NCI-H524 (cell line): Measurements from ENCODE around the gene TELO2.

Experiments used
- DNase-seq, 2 experiments: peaks; one replicate each; lab custom pipeline; 2025; lab: John Stamatoyannopoulos, UW

TELO2 gene

DNA sequence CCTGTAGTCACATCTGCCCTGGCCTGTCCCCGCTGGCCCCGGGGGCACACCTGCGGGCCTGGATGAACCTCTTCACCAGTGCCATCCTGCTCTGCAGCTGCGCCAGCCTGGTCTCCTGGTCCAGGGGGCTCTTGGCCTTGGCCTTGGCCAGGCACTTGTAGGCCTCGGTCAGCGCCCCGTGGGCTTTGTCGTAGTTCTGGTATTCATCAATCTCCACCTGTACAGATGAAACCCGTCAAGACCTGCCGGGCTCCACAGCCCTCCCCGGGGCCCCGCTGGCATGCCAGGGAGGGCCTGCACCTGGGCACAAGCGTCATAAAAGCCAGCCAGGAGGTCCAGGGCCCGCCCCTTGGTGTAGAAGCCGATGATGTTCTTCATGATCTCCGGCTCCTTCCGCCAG, 26.7 kb downstream of the TELO2 start:
- no peak for DNase-seq

- DNase-seq, result no peak
These were observed 27.3 kb downstream of the TELO2 start for GRCh38 chr16:1520461-1520860.

DNA sequence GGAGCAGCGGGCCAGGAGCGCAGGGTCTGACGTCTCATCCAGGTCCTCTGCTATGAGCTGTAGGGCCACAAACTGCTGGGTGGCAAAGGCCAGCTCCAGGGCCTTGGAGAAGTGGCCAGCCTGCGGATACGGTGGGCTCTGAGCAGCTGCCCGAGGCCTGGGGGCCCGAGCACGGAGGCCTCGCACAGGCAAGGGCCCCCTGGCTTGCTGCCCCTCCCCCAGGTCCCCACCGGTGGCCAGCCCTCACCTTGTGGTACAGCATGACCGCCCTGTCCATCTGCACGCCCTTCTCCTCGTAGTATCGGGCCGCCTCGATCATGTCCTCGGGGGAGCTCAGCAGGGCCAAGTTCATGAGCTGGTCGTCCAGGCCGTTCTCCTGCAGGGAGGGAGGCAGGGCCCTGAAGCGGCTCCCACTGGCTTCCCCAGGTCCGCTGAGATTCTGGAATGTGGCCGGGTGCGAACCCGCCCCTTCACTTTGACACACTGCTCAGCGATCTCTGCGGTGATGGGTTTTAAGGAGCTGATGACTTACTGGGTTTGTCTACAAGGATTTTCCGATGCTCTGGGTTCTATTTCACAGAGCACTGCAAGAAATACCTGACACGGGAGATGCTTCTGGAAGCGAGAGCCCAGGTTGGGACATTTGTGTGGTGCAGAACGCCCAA, 30.6 kb downstream of the TELO2 start:
- no peak for DNase-seq

GRCh38 chr16:1524366-1524765, 31.2 kb downstream of the TELO2 start:
- no peak for DNase-seq

DNA sequence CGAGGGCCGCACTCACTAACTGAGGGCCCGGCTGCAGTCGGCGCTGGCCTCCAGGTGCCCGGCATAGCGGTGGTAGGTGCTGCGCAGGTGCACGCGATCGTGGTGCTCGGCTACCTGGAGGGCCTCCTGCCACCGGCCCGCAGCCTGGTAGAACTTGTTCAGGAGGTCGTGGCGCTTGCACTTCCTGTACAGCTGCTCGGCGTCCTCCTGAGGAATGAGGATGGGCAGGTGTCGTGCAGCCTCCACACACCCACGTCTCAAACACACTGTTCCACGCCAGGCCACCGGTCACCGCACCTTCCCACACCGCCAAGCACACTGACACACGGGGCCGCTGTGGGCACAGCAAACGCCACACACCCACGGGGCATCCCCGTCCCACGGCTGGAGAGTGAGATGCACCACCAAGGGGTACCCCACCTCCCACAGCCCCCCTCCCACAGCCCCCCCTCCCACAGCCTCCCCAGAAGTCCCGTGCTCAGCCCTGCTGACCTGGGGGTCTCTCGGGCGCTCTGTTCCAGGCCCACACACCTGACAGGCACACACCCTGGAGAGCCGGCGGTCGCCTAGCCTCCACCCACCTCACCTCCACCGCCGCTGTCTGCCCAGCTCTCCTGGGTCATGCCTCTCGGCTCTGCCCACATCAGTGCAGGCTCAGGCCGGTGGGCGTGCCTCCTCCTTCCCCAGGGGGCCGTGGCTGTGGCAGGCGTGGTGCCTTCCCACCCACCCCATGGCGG, 32.9 kb downstream of the TELO2 start:
- no peak for DNase-seq

GRCh38 chr16:1526608-1527555, 33.7 kb downstream of the TELO2 start:
- no peak for DNase-seq

- DNase-seq, result no peak
These were observed 35.0 kb downstream of the TELO2 start for GRCh38 chr16:1527836-1528811.

- DNase-seq, result no peak
These were observed 35.9 kb downstream of the TELO2 start for GRCh38 chr16:1528921-1529537.

DNA sequence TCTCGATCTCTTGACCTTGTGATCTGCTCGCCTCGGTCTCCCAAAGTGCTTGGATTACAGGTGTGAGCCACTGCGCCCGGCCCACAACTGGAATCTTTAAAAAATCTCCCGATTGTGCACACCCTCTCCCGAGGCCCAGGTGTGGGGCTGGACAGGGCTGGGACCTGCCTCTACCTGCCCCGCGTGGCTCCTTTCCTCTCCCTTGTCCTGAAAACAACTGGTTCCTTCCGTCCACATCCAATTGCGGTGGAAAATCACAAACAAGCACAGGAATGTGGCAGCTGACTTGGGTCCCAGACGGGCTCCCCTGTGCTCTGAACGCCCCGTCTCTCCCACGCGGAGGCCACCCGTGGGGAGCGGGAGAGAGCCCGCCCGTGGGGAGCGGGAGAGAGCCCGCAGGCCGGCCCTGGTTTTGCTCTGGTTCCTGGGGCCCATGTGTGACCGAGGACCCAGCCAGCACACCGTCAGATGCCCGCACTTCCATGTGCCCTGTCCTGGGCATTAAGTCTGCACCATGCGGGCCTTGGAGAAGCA, 37.3 kb downstream of the TELO2 start:
- no peak for DNase-seq

DNA sequence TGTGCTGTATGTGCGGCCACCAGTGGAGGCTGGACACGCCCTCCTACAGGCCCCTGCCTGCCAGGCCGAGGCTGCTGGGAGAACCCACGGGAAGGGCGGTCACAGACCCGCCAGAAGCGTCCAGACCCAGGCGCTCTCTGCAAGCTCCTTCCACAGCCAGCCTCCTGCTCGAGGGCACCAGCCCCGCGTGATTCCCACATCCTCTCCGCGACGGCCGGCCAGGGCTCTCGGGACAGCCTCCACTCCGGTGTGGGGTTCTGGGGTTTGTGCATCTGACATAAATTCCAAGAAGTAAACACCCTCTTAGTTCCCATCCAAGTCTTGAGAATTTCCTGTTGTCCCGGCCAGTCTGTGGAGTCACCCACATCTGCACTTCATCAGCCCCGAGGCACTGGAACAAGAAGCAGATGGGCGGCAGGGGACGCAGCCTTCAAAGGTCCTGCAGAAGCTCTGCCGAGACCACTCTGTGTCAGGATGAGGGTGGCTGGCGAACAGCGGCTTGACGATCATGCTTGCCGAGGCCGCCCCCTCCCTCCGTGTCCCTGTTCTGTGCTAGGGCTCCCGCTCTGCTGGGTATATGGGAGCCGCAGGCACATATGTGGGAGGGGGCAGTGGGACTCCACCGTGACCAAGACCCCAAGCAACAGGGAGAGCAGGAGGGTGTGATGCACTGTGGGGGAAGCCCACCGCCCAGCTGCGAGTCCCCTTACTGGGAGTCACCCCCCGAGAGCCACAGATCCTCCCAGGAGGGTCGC, 37.9 kb downstream of the TELO2 start:
- DNase-seq, result no peak

- DNase-seq, result no peak
These were observed 38.4 kb downstream of the TELO2 start for GRCh38 chr16:1531638-1531910.

DNA sequence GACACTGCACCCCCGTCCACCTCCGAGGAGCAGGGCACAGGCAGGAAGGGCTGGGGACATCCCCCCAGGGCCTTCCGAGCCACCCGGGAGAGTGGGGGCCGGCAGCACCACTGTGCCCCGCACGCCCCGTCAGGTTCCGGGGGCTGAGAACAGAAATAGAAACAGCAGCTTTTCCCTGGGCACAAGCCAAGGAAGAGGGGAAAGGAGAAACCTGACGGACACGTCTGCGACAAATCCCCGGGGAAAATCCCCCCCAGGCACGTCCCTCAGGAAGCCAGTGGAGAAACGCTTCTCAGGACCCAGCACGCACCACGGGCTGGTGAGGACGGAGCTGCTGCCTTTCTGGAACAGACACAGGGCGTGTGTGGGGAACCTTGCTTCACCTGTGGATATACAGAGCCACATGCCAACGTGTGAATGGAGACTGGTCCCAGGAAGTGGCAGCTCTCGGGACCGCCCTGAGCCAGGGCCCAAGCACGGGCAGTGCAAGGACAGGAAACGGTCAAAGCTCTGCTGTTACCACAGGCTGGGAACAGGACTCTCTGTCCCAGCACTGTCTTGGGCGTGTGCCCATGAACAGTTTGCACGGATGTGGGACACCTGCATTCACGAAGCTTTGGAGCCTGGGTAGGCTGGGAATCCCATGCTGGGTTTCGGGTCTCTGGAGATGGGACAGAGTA, 39.1 kb downstream of the TELO2 start:
- no peak for DNase-seq

DNA sequence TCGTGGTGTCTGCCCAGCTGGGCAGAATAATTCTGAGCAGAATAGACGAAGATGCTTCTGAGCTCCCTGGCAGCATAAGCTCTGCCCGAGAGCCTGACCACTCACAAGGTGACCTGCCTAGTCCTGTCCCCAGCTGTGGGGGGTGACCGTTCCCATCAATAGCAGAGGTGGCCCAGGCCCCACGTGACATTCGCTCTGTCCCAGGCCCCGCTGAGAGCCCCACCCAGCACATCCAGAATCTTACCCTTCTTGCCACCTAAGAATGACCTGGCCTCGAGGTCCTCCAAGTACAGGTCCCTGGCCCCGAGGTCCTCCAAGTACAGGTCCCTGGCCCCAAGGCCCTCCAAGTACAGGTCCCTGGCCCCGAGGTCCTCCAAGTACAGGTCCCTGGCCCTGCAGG, 39.6 kb downstream of the TELO2 start:
- DNase-seq, result no peak

DNA sequence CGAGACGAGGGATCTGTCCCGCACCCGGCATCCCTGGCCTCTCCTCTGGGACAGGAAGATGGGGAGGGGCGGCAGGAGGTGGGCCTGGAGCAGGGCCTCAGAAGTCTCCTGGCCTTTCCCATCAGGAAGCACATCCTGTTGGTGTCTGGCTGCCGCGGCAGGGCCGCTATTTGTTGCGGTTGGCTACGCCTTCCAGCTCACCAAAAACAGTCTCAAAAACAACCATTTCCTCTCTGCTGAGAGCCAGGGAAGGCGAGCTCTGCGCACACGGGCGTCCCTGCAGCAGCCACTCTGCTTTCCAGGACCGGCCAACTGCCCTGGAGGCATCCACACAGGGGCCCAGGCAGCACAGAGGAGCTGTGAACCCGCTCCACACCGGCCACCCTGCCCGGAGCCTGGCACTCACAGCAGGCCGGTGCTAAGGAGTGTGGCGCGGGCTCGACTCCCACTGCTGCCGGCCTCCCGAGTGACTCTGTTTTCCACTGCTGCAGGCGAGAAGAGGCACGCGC, 40.3 kb downstream of the TELO2 start, which contains the start of gene TMEM204:
TSS of gene TMEM204 (plus strand) at position 224 of the 509 bp plus-strand sequence. CDS start 610 bp downstream, outside the sequence.
- DNase-seq, result no peak

DNA sequence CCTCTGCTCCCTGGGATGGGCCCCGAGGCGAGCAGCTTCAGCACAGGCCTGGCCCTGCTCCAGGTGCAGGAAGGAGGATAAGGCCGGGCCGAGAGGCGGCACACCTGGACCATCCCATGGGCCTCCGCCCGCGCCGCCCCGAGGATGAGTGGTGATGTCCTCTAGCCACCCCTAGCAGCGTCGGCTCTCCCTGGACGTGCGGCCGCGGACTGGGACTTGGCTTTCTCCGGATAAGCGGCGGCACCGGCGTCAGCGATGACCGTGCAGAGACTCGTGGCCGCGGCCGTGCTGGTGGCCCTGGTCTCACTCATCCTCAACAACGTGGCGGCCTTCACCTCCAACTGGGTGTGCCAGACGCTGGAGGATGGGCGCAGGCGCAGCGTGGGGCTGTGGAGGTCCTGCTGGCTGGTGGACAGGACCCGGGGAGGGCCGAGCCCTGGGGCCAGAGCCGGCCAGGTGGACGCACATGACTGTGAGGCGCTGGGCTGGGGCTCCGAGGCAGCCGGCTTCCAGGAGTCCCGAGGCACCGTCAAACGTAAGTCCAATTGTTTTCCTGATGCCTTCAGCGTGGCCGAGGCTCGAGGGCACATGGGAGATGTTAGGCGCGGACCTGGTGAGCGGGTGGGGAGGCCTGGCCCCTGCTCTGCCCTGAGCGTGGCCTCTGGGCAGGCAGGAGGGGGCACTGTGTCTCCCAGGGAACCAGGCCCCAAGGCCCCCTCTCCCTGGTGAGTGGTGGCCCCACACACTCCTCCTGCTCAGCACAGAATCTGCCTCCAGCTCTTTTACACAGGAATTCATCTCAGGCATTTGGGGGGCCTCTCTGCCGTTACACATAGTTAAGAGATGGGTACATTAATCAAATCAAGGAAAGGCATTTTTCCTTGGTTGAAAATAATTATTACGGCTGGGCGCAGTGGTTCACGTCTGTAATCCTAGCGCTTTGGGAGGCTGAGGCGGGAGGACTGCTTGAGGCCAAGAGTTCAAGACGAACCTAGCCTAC, 41.2 kb downstream of the TELO2 start:
- DNase-seq, result no peak

DNA sequence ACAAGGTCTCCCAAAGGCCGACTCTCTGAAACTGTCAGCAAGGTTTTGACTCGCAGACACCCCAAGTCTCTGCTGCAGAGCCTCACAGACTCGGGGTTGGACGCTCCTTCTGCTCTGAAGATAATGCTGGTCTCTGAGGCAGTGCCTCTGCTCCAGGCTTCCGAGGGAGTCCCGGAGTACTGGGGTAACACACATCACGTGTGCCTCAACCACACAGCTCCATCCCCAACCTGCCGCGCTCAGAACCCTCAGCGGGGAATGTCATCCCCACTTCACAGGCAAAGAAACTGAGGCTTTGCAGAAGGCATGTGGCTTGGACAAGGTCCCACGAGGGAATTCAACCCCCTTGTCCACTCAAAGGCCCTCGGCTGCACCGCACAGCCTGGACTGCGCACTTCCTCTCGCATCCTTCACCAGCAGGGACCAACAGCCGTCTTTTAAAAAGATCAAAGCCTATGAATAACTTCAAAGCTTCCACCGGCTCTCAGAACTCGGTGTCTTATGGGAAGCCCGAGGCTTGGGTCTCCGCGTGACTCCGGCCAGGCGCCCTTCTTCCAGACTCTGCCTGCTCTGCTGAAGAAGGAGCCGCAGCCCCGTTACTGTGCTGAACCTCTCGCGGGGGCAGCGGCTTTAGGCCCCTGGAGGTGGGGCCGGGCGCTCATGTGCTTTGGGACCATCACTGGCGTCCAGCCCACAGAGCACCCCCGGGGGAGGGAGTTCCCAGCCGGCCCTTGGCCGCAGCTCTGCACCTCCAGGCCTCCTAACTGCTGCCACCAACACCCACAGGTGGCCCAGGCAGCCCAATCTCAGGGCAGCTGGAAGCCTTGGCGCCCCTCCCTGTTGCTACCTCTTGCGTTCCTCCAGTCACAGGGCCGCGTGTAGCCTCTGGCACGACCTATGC, 42.5 kb downstream of the TELO2 start:
- no peak for DNase-seq

GRCh38 chr16:1536601-1537000, 43.4 kb downstream of the TELO2 start:
- no peak for DNase-seq
